Central memory CD8-positive, alpha-beta T cell (primary cell): ENCODE results near the gene NOX3.
"Not testable (repeated sequence)": the region's sequence is repeated elsewhere in the genome, so short reads cannot be mapped to it uniquely, and the experiment has no call there.

Experiments
- ATAC-seq: fragments of 150-1000 bp; cut with Tn5 transposase; replicated peaks from 2 replicates; pipeline ENCODE4 v1.10.0; 2022; ENCODE audit warnings: mild to moderate bottlenecking, moderate FRiP score, moderate number of reproducible peaks; ENCODE audit not compliant: poor library complexity, severe bottlenecking; ENCODE audit errors: extremely low read depth
- DNase-seq, 2 donors: peaks; one replicate each; pipeline ENCODE4 v3.0.0; 2021; ENCODE audit warnings: low spot score in 2 of 2
- H3K27ac Mint-ChIP-seq: one replicate; pipeline ENCODE4 v1.8.0; 2022; ENCODE audit warnings: low read depth, mild to moderate bottlenecking, moderate library complexity, mixed read lengths
- H3K27me3 Mint-ChIP-seq: one replicate; pipeline ENCODE4 v1.8.0; 2022; ENCODE audit warnings: mixed read lengths
- H3K36me3 Mint-ChIP-seq: one replicate; pipeline ENCODE4 v1.8.0; 2022; ENCODE audit warnings: mild to moderate bottlenecking, moderate library complexity, mixed read lengths; ENCODE audit not compliant: insufficient read depth
- H3K4me1 Mint-ChIP-seq: one replicate; pipeline ENCODE4 v1.8.0; 2022; ENCODE audit warnings: mixed read lengths
- H3K4me3 Mint-ChIP-seq: one replicate; pipeline ENCODE4 v1.8.0; 2022; ENCODE audit warnings: mild to moderate bottlenecking, moderate library complexity, mixed read lengths
- H3K9me3 Mint-ChIP-seq: one replicate; pipeline ENCODE4 v1.8.0; 2022; ENCODE audit warnings: mixed read lengths

The NOX3 gene

DNA sequence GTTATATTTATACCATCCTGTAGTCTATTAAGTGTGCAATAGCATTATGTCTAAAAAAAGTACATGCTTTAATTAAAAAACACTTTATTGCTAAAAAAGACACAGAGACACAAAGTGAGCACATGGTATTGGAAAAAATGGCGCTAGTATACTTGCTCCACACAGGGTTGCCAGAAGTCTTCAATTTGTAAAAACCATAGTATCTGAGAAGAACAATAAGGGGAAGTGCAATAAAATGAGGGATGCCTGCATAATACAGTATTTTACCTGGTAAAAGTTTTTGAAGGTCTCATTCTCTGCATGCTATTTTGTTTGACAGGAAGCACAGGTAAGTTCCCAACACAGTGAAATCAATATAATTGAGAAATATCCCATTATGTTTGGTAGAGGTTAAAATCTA lies 1.6 kb downstream of the NOX3 start:
- Mint-ChIP-seq H3K27ac (no peak overlapping the region), H3K36me3 (no peaks in the 10 kb centered on the region), H3K27me3 (peaks cover 79% of the 10 kb centered on the region), H3K4me1 (no peaks in the 10 kb centered on the region), H3K4me3 (no peak overlapping the region), H3K9me3 (no peaks in the 10 kb centered on the region)
- no peak for ATAC-seq
- no peak for DNase-seq

- Mint-ChIP-seq H3K4me1 (no peaks in the 10 kb centered on the region), H3K27ac (no peak overlapping the region), H3K36me3 (no peaks in the 10 kb centered on the region), H3K9me3 (no peaks in the 10 kb centered on the region), H3K4me3 (no peak overlapping the region), H3K27me3 (peaks cover 77% of the 10 kb centered on the region)
- DNase-seq: no peak
- ATAC-seq: no peak
Observed at GRCh38 chr6:155452576-155452975, 3.1 kb downstream of the NOX3 start.

DNA sequence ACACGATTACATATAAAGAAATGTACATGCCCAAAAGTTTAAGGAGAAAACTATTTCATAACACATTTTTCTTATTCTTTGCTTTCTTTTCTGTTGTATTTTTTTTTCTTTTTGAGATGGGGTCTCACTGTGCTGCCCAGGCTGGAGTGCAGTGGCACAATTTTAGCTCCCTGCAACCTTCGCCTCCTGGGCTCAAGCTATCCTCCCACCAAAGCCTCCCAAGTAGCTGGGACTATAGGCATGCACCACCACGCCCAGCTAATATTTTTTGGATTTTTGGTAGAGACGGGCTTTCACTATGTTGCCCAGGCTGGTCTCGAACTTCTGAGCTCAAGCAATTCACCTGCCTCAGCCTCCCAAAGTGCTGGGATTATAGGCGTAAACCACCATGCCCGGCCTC lies 4.1 kb downstream of the NOX3 start:
- H3K27me3 Mint-ChIP-seq: peaks cover 72% of the 10 kb centered on the region
- not testable (repeated sequence) for H3K36me3 Mint-ChIP-seq, H3K9me3 Mint-ChIP-seq, ATAC-seq, H3K4me3 Mint-ChIP-seq, DNase-seq, H3K27ac Mint-ChIP-seq, H3K4me1 Mint-ChIP-seq

GRCh38 chr6:155450240-155450581 lies 5.4 kb downstream of the NOX3 start:
- no peak overlapping the region for H3K27ac Mint-ChIP-seq
- peaks cover 59% of the 10 kb centered on the region for H3K27me3 Mint-ChIP-seq
- H3K4me3 Mint-ChIP-seq: no peak overlapping the region
- DNase-seq: no peak
- no peaks in the 10 kb centered on the region for H3K4me1 Mint-ChIP-seq
- H3K9me3 Mint-ChIP-seq: no peaks in the 10 kb centered on the region
- H3K36me3 Mint-ChIP-seq: no peaks in the 10 kb centered on the region
- no peak for ATAC-seq

GRCh38 chr6:155449450-155450239 lies 6.0 kb downstream of the NOX3 start:
- Mint-ChIP-seq H3K27ac (no peak overlapping the region), H3K36me3 (no peaks in the 10 kb centered on the region), H3K9me3 (no peaks in the 10 kb centered on the region), H3K27me3 (peaks cover 54% of the 10 kb centered on the region), H3K4me3 (no peak overlapping the region), H3K4me1 (no peaks in the 10 kb centered on the region)
- ATAC-seq (no peak), DNase-seq (no peak)

DNA sequence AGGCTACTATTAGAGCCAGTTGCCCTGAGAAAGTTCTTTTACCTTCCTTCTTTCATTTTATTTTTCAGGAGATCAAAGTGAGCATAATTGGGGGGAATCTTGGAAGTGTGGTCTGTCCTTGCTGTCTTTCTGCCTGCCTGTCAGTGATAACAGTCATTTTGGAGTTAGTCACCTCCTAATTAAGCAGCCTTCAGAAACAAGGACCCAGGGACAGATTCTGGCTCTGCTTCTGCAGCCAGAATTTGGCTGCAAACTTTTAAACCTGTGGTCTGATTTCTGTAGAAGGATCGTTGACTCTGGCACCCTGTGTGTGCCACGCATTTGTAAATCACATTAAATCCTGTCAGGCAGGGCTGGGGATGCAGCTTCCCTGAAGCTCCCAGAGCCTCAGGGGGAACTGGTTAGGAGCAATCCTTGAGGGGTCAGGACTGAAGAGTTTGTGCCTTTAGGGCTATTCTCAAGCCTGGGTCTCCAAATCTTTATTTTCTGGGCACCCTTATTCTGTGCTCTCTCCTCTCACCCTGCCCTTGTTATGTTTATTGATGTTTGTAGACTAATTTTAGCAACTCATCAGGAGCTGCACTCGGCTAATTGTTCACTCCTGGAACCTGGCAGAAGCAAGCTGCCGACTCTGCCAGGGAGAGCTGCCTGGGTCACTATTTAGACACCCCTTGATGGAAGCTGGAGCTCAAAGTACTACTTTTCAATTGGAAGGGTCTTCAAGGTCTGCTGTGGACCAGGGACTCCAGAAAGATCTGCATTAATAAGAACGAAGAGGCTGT lies 6.8 kb downstream of the NOX3 start:
- Mint-ChIP-seq H3K27ac (no peak overlapping the region), H3K27me3 (peaks cover 50% of the 10 kb centered on the region), H3K9me3 (no peaks in the 10 kb centered on the region), H3K4me1 (no peaks in the 10 kb centered on the region), H3K4me3 (no peak overlapping the region), H3K36me3 (no peaks in the 10 kb centered on the region)
- DNase-seq (no peak), ATAC-seq (no peak)

DNA sequence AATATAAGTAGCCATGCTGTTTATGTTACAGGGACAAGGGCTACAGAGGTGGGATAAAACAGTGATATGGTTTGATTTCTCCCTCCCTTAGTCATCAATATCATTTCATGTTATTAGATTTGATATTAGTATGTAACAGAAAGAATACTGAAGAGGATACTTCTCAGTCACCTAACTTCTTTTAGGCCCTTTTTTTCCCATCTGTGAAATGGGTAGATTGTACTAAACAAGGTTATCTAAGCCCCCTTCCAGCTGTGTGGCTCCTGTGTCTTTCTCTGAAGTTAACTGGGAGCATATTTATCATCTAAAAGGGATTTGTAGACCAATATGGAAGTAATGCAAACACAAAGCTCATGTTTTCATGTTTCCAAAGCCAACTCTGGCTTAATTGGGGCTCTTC lies 7.7 kb downstream of the NOX3 start:
- Mint-ChIP-seq H3K27me3 (peaks cover 46% of the 10 kb centered on the region), H3K27ac (no peak overlapping the region), H3K4me3 (no peak overlapping the region), H3K9me3 (no peaks in the 10 kb centered on the region), H3K4me1 (no peaks in the 10 kb centered on the region), H3K36me3 (no peaks in the 10 kb centered on the region)
- ATAC-seq (no peak), DNase-seq (no peak)

DNA sequence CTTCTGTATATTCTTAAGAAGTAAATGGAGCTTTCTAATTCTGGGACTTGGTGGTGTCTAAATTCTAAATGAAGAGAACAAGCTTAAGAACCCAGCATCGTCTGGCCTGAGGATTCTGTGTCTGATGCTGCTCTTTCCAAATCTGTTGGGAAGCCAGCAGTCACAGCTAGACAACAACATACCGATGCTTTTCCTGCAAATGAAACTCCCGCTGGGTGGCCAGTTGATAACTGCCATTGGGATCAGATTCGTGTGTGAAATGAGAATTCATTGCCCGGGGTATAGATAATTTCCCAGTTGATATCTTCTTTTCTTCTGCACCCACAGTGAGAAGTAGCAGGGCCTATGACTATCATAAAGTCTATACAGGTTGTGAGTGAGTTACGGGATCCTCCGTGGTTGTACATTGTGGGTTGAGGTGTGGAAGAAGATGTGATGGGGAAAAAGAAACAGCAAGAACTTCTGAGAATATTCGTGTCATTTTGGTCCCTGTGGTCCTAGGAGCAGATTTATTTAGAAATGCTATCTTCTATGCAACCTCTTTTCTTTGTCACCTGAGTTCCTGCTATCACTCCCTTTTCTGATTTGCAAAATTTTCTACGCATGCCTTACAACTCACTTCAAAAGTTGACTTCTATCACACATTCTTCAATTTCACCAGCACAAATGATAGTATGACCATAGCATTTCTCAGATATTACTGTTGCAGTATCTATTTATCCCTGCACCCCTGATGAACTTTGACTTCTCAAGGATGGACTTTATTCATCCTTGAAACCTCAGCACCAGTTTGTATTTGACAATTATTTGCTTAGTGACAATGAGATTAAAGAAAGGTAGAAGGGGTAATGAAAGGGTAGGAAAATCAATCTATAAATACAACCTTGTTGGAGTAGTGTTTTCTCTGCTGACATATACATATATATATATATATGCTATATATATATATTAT lies 10.4 kb downstream of the NOX3 start:
- Mint-ChIP-seq H3K36me3 (no peaks in the 10 kb centered on the region), H3K4me1 (no peaks in the 10 kb centered on the region), H3K27me3 (peaks cover 32% of the 10 kb centered on the region), H3K4me3 (no peak overlapping the region), H3K9me3 (no peaks in the 10 kb centered on the region), H3K27ac (no peak overlapping the region)
- DNase-seq (no peak), ATAC-seq (no peak)

DNA sequence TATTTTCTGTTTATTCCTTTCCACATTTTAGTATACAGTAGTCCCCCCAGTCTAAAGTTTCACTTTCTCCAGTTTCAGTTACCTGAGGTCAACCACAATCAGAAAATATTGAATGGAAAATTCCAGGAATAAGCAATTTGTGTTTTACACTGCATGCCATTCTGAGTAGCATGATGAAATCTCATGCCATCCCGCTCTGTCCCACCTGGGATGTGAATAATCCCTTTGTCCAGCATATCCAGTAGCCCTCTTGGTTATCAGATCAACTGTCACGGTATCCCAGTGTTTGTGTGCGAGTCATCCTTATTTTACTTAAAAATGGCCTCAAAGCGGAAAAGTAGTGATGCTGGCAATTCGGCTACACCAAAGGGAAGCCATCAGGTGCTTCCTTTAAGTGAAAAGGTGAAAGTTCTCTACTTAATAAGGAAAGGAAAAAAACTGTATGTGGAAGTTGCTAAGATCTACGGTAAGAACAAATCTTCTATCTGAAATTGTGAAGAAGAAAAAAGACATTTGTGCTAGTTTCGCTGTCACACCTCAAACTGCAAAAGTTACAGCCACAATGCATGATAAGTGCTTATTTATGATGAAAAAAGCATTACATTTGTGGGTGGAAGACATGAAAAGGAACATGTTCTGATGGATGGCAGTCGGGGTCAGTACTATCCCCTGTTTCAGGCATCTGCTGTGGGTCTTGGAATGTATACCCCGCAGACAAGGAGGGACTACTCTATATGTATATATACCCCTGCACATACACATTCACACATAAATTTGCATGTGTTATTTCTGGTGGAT lies 11.3 kb downstream of the NOX3 start:
- no peak overlapping the region for H3K27ac Mint-ChIP-seq

GRCh38 chr6:155443168-155443567 lies 12.5 kb downstream of the NOX3 start:
- H3K27me3 Mint-ChIP-seq: peaks cover 33% of the 10 kb centered on the region
- no peaks in the 10 kb centered on the region for H3K9me3 Mint-ChIP-seq
- H3K4me3 Mint-ChIP-seq: no peak overlapping the region
- H3K36me3 Mint-ChIP-seq: no peaks in the 10 kb centered on the region
- no peak overlapping the region for H3K27ac Mint-ChIP-seq
- DNase-seq (no peak), ATAC-seq (no peak)
- H3K4me1 Mint-ChIP-seq: no peaks in the 10 kb centered on the region

More for the DNA sequence above, 11.3 kb downstream of the NOX3 start:
- DNase-seq: no peak
- ATAC-seq: no peak
- H3K4me3 Mint-ChIP-seq: no peak overlapping the region
- no peaks in the 10 kb centered on the region for H3K36me3 Mint-ChIP-seq
- no peaks in the 10 kb centered on the region for H3K4me1 Mint-ChIP-seq
- no peaks in the 10 kb centered on the region for H3K9me3 Mint-ChIP-seq
- H3K27me3 Mint-ChIP-seq: peaks cover 32% of the 10 kb centered on the region

DNA sequence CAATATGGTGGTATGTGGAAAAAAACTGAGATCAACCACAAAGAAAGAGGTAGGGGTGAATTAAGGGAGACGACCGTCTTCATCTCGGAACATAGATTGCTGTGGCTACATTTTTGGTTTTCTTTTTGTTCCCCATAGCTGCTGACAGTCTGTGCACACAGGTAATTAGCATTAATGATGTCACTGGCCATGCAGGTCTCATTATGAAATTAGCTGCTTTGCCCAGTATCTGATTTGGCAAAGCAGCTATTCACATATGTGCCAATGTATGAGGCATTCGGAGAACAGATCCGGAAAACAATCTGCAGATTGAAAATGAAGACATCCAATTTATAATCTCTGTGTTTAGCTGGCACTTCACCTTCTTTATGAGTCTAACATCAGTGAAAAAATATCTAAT lies 13.1 kb downstream of the NOX3 start:
- Mint-ChIP-seq H3K4me3 (no peak overlapping the region), H3K27me3 (peaks cover 38% of the 10 kb centered on the region), H3K36me3 (no peaks in the 10 kb centered on the region), H3K27ac (no peak overlapping the region), H3K4me1 (no peaks in the 10 kb centered on the region), H3K9me3 (no peaks in the 10 kb centered on the region)
- DNase-seq (no peak), ATAC-seq (no peak)

- Mint-ChIP-seq H3K4me1 (no peaks in the 10 kb centered on the region), H3K36me3 (no peaks in the 10 kb centered on the region), H3K27me3 (peaks cover 38% of the 10 kb centered on the region), H3K9me3 (no peaks in the 10 kb centered on the region), H3K27ac (no peak overlapping the region), H3K4me3 (no peak overlapping the region)
- ATAC-seq (no peak), DNase-seq (no peak)
Observed at GRCh38 chr6:155441112-155441465, 14.6 kb downstream of the NOX3 start.
